ACHN (cell line): ENCODE results near the gene ABHD15.
"Not testable (repeated sequence)": the region's sequence is repeated elsewhere in the genome, so short reads cannot be mapped to it uniquely, and the experiment has no call there.

Experiments used
- DNase-seq: peaks from one replicate; pipeline ENCODE4 v3.0.0-alpha.2; 2015
- in situ Hi-C: cut with HindIII; loops from 2 replicates; pipeline ENCODE4 v1.10.0; 2017; ENCODE audit warnings: low sequenced_read_pairs, low pct_ligation_motif_present, low pct_unique_long_range_greater_than_20kb

The ABHD15 gene

GRCh38 chr17:29572691-29573557, 6.1 kb upstream of the ABHD15 start:
- in situ Hi-C loops, result no loop called here
- no peak for DNase-seq

GRCh38 chr17:29571883-29572681, 5.2 kb upstream of the ABHD15 start:
- in situ Hi-C loops, result no loop called here
- DNase-seq, result no peak

GRCh38 chr17:29571486-29571882, 4.6 kb upstream of the ABHD15 start:
- in situ Hi-C loops, result no loop called here
- DNase-seq, result no peak

- in situ Hi-C loops, result no loop called here
- no peak for DNase-seq
Measured at GRCh38 chr17:29570521-29570920, 3.7 kb upstream of the ABHD15 start.

GRCh38 chr17:29569245-29569950, 2.6 kb upstream of the ABHD15 start:
- no peak for DNase-seq
- in situ Hi-C loops, result no loop called here

- in situ Hi-C loops, result no loop called here
Measured at GRCh38 chr17:29568331-29569244, 1.8 kb upstream of the ABHD15 start, which contains the start of gene TP53I13. Gene TP53I13, plus strand, starts transcription at chr17:29568701. Its CDS starts 58 bp downstream, at chr17:29568759.

GRCh38 chr17:29567554-29568330, 905 bp upstream of the ABHD15 start:
- in situ Hi-C loops, result no loop called here
- peak; percentile 69 for DNase-seq

More at GRCh38 chr17:29568331-29569244, 1.8 kb upstream of the ABHD15 start, which contains the start of gene TP53I13:
- peak; percentile 89 for DNase-seq

GRCh38 chr17:29567304-29567553, 392 bp upstream of the ABHD15 start:
- DNase-seq, result peak; percentile 48
- in situ Hi-C loops, result no loop called here

- no peak for DNase-seq
- in situ Hi-C loops, result no loop called here
Measured at GRCh38 chr17:29565643-29566472, 979 bp downstream of the ABHD15 start.

GRCh38 chr17:29563816-29564215, 3.0 kb downstream of the ABHD15 start:
- in situ Hi-C loops, result no loop called here
- DNase-seq, result no peak

GRCh38 chr17:29562615-29563014, 4.2 kb downstream of the ABHD15 start:
- DNase-seq, result no peak
- in situ Hi-C loops, result no loop called here

- in situ Hi-C loops, result no loop called here
- DNase-seq, result no peak
Measured at GRCh38 chr17:29561554-29562517, 5.0 kb downstream of the ABHD15 start.

- in situ Hi-C loops, result no loop called here
- DNase-seq, result no peak
Measured at GRCh38 chr17:29560316-29560715, 6.5 kb downstream of the ABHD15 start.

GRCh38 chr17:29559640-29560039, 7.2 kb downstream of the ABHD15 start:
- in situ Hi-C loops, result no loop called here
- no peak for DNase-seq

- DNase-seq, in situ Hi-C loops: not testable (repeated sequence)
Measured at GRCh38 chr17:29558139-29558538, 8.7 kb downstream of the ABHD15 start.

GRCh38 chr17:29557739-29558116, 9.1 kb downstream of the ABHD15 start:
- in situ Hi-C loops, result no loop called here
- no peak for DNase-seq
